ENCODE data around the gene VN1R4.
"Not testable (repeated sequence)": the region's sequence is repeated elsewhere in the genome, so short reads cannot be mapped to it uniquely, and the experiment has no call there.

The VN1R4 gene

GRCh38 chr19:53254411-53255341 is 12.8 kb downstream of the VN1R4 start, which contains the start of gene ZNF677:
ZNF677 (minus strand) TSS chr19:53254873; CDS start chr19:53251550, 3,323 bp downstream.
- in situ Hi-C loops (cut with HindIII; ENCODE audit: low pct_unique_long_range_greater_than_20kb, low sequenced_read_pairs) = no loop called here
- no peak for TF ChIP-seq JUND (IDR thresholded peaks at IDR 0.05; ENCODE audit: low read depth)
- no peak for DNase-seq (ENCODE audit: low read depth in 1 of 2, low spot score in 1 of 2)

DNA sequence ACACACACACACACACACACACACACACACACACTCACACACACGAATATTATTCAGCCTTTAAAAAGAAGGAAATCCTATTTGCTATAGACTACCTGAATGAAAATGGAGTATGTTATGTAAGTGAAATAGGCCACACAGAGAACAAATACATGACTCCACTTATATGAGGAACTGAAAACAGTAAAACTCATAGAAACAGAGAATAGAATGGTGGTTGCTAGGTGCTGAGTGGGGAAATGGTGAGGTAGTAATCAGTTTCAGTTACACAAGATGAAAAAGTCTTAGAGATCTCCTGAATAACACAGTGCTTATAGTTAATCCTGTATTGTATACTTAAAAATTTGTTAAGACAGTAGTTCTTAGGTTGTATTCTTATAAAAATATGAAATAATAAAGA is 21.0 kb downstream of the VN1R4 start:
- TF ChIP-seq JUND (IDR thresholded peaks at IDR 0.05; ENCODE audit: low read depth) = no peak
- DNase-seq (ENCODE audit: low read depth in 1 of 2, low spot score in 1 of 2) = no peak
- in situ Hi-C loops (cut with HindIII; ENCODE audit: low pct_unique_long_range_greater_than_20kb, low sequenced_read_pairs) = no loop called here

GRCh38 chr19:53237114-53237777 is 30.3 kb downstream of the VN1R4 start:
- no peak for TF ChIP-seq JUND (IDR thresholded peaks at IDR 0.05; ENCODE audit: low read depth)
- DNase-seq (ENCODE audit: low read depth in 1 of 2, low spot score in 1 of 2) = no peak
- in situ Hi-C loops (cut with HindIII; ENCODE audit: low pct_unique_long_range_greater_than_20kb, low sequenced_read_pairs) = no loop called here

DNA sequence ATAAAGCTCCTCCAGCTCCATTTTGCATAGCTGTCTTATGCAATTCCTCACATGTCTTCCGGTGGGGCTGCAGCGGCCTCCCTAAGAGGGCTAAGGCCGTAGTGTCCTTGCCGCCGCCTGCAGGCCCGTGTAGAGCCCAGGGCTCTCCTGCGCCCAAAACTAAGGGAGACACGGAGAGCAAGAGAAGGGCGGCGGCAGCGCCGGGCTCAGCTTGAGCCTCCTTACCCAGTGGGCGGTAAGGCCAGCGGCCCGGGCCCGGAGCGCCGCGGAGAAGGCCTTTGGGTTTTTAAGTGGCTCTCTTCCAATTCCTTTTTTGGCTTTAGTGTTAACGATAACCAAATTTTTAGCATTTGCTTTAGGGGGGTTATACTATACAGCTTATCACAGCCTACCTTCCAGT is 42.9 kb downstream of the VN1R4 start:
- no peak for TF ChIP-seq JUND (IDR thresholded peaks at IDR 0.05; ENCODE audit: low read depth)
- DNase-seq (ENCODE audit: low read depth in 1 of 2, low spot score in 1 of 2) = no peak
- in situ Hi-C loops (cut with HindIII; ENCODE audit: low pct_unique_long_range_greater_than_20kb, low sequenced_read_pairs) = no loop called here

DNA sequence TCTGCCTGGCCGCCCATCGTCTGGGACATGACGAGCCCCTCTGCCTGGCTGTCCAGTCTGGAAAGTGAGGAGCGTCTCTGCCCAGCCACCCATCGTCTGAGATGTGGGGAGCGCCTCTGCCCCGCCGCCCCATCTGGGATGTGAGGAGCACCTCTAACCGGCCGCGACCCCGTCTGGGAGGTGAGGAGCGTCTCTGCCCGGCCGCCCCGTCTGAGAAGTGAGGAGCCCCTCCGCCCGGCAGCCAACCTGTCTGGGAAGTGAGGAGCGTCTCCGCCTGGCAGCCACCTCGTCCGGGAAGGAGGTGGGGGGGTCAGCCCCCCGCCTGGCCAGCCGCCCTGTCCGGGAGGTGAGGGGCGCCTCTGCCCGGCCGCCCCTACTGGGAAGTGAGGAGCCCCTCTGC is 44.8 kb downstream of the VN1R4 start:
- in situ Hi-C loops (cut with HindIII; ENCODE audit: low pct_unique_long_range_greater_than_20kb, low sequenced_read_pairs); DNase-seq (ENCODE audit: low read depth in 1 of 2, low spot score in 1 of 2): not testable (repeated sequence)
